Measurements from ENCODE around the gene KLK6. TPM values are rescaled to one million over a fixed set of nuclear protein-coding genes. Genes with fewer than 3 reads are reported as not detected.

KLK6 gene
- 0.85 and 3.1 TPM in 2 replicates for total RNA-seq

DNA sequence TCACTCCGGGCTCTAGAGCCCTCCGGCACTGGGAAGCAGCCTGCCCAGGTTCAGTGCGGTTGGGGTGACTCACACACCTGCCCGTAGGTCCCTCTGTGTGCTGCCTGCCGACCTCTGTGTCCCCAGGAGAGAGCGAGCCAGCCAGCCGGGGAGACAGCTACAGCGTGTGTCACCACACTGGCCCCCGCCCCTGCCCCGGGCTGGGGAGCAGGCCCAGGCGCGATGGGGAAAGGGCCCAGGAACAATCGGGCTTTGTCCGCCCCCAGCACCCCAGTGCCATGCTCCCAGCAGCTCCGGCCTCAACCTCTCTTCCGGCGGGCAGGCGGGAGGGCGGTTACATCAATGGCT lies at the start of gene KLK6:
TSS of gene KLK6 (minus strand) at position 179 of the 348 bp plus-strand sequence. CDS start 1,487 bp downstream, outside the sequence.

GRCh38 chr19:51001515-51001914 lies 32.1 kb upstream of the KLK6 start, which contains the start of gene KLK8:
TSS of gene KLK8 (minus strand) at chr19:51001604. CDS start at chr19:51001167, 437 bp downstream.

DNA sequence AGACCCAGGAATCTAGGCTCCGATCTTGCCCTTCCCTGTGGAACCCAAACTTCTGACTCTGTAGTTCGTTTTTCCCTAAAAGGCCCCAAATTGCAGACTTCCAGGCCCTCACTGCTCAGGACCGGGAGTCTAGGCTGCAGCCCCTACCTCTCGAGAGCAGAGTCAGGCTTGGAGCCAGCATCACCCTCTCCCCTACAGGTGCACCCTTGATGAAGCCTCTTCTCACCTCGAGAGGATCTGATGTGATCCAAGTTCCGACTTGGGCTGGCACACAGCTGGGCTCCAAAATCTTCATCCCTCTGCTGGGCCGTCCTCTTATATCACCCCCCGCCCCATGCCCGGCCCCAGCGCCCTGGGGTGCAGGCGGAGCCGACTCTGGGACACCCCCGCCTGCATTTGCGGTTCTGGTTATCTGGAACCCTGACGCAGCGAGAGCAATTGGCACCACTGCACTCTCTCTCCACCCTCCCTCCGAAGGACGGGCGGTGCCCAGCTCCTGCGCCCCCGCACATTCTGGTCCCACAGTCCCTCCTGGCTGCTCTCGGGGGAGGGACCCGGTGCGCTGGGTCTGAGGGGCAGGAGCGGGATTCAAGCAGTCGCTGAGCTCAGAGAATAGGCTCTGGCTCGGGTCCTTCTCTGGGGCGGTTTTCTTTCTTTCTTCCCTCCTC lies 14.4 kb upstream of the KLK6 start, which contains the start of gene KLK7:
TSS of gene KLK7 (minus strand) at position 293 of the 668 bp plus-strand sequence. CDS start 1,518 bp downstream, outside the sequence.

GRCh38 chr19:50952910-50953309 lies 16.5 kb downstream of the KLK6 start, which contains the start of gene KLK5:
TSS of gene KLK5 (minus strand) at chr19:50953038. CDS start at chr19:50952657, 381 bp downstream.

GRCh38 chr19:50911206-50912101 lies 57.9 kb downstream of the KLK6 start, which contains the start of gene KLK4:
TSS of gene KLK4 (minus strand) at chr19:50911395. CDS start at chr19:50910738, 657 bp downstream.

Other genes starting within 250 kb of the KLK6 start
- not detected in 2 replicates for gene SHANK1, start 249.8 kb downstream of the KLK6 start, total RNA-seq
- not detected in 2 replicates for gene CLEC11A, start 246.2 kb downstream of the KLK6 start, total RNA-seq
- gene GPR32, start 199.1 kb downstream of the KLK6 start, total RNA-seq, result not detected in 2 replicates
- not detected in 2 replicates for gene ACP4, start 179.2 kb downstream of the KLK6 start, total RNA-seq
- 0.24 TPM in 1 of 2 replicates, not detected in the other for gene KLK1, start 145.8 kb downstream of the KLK6 start, total RNA-seq
- not detected in 2 replicates for gene KLK15, start 136.0 kb downstream of the KLK6 start, total RNA-seq
- under 0.01 and 0.43 TPM in 2 replicates for gene KLK3, start 114.7 kb downstream of the KLK6 start, total RNA-seq
- not detected in 2 replicates for gene KLK2, start 96.2 kb downstream of the KLK6 start, total RNA-seq
- not detected in 2 replicates for gene KLK4, start 58.2 kb downstream of the KLK6 start, total RNA-seq
- gene KLK5, start 16.6 kb downstream of the KLK6 start, total RNA-seq, result 1.7 and 23.6 TPM in 2 replicates
- 3.2 and 13.0 TPM in 2 replicates for gene KLK7, start 14.3 kb upstream of the KLK6 start, total RNA-seq
- gene KLK8, start 32.0 kb upstream of the KLK6 start, total RNA-seq, result 8.3 and 13.0 TPM in 2 replicates
- gene KLK10, start 50.1 kb upstream of the KLK6 start, total RNA-seq, result 7.7 and 14.5 TPM in 2 replicates
- gene KLK11, start 57.0 kb upstream of the KLK6 start, total RNA-seq, result 1.1 and 3.9 TPM in 2 replicates
- 0.96 TPM in 1 of 2 replicates, not detected in the other for gene KLK12, start 65.4 kb upstream of the KLK6 start, total RNA-seq
- gene KLK13, start 95.5 kb upstream of the KLK6 start, total RNA-seq, result not detected in 2 replicates
- not detected in 2 replicates for gene KLK14, start 113.3 kb upstream of the KLK6 start, total RNA-seq
- 17.1 and 20.7 TPM in 2 replicates for gene CTU1, start 138.8 kb upstream of the KLK6 start, total RNA-seq
- not detected in 2 replicates for gene SIGLEC9, start 155.3 kb upstream of the KLK6 start, total RNA-seq
- gene SIGLEC7, start 172.7 kb upstream of the KLK6 start, total RNA-seq, result not detected in 2 replicates

Measured in tracheal epithelial cell (primary cell).